CD4-positive, alpha-beta T cell treated with Interleukin-6 at 100 ng/mL for 8 hours (primary cell): ENCODE measurements around the gene NHEJ1.

Source experiments
- DNase-seq: peaks from one replicate; pipeline ENCODE4 v3.0.0-alpha.2; 2020; ENCODE audit warnings: mixed read lengths, low spot score

Gene NHEJ1

DNA sequence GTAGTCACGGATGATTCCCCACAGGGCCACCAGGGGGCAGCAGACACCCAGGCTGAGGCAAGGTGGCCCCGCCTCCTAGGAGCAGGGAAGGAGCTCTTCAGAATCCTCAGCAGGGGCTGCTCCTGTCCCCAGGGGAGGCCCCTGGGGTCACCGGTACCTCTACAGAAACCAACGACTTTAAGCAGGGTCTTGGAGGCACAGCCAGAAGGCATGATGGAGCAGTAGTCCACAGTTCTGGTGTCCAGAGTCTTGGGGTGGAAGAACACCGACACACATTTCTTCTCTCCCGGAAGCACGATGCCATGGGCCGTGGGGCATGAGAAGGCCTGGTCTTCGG is 130.8 kb downstream of the NHEJ1 start:
- peak; percentile 70 for DNase-seq

DNA sequence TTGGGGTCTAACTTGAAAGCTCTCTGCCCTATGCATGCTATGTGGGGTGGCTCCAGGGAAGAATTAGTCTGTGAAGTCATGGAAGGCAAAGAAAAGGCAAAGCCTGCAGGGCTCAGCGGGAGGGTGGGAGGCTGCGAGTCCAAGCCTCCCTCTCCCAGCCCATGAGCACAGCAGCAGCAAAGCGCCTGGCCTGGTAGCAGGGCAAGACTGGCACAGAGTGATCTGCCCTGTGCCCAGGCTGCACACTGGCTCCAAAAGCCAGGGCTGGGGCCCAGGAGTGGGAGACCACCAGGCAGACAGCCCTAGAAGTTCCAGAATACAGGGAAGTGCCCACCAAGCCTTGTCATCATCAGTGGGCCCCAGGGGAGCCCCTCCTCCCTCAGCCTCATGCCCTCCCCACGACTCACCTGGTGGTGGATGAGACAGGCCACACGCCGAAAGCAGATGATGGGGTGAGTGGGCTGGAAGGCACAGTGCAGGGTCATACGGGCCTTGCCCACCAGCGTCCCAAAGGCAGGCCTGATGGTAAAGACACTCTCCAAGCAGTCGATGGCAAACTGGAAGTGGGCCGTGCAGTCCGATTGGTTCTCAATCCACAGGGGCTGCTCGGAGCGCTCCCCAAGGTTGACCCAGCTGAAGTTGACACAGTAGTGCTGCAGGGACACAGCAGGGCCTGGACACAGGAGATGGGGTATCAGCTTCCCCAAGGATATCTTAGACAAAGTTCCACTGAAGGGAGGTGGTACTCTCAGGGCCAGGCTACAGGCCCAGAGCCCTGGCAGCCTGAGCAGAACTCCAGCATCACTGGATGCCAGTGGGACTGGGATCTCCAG is 131.4 kb downstream of the NHEJ1 start:
- DNase-seq = no peak

GRCh38 chr2:219028141-219028540 is 132.5 kb downstream of the NHEJ1 start:
- DNase-seq = no peak

DNA sequence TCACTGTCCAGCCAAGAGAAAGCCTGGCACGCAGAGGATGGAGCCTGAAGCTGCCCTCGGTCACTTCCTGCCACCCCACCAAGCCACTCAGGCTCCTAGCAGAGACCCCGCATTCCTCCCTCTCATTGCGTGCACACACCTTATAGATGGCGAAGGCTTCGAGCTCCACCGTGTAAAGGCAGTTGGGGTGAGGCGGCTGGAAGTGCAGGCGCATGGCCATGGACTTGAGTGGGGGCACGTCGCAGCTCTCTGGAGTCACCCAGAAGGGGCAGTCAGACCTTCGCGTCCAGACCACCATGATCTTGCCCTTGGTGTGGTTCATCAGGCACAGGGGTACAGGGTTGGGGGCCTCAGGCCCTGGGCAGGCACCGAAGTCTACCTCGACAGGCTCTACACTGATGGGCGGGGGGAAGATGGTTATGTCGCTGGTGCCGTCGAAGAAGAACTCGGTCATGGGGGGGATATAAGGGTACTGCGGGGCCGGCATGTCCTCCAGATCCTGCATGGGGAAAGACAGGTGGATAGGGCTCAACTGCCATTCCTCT is 133.0 kb downstream of the NHEJ1 start:
- DNase-seq = no peak

DNA sequence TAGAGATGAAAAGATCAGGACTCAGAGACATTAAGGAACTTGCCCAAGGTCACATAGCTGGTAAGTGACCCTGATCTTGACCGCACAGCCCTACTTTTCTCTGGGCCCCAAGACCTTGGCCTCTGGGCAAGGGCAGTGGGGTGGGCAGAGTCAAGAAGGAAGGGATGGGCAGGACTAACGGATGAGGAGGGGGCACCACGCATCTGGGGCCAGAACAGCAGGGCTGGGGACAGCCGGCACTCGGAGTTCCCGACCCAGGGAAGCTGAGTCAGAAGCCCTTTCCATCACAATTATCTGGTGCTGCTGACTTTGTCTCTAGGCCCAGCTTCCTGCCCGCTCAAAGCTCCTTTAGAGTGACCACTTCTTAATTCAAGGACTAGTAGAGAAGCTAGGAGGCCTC is 133.7 kb downstream of the NHEJ1 start:
- DNase-seq = no peak

DNA sequence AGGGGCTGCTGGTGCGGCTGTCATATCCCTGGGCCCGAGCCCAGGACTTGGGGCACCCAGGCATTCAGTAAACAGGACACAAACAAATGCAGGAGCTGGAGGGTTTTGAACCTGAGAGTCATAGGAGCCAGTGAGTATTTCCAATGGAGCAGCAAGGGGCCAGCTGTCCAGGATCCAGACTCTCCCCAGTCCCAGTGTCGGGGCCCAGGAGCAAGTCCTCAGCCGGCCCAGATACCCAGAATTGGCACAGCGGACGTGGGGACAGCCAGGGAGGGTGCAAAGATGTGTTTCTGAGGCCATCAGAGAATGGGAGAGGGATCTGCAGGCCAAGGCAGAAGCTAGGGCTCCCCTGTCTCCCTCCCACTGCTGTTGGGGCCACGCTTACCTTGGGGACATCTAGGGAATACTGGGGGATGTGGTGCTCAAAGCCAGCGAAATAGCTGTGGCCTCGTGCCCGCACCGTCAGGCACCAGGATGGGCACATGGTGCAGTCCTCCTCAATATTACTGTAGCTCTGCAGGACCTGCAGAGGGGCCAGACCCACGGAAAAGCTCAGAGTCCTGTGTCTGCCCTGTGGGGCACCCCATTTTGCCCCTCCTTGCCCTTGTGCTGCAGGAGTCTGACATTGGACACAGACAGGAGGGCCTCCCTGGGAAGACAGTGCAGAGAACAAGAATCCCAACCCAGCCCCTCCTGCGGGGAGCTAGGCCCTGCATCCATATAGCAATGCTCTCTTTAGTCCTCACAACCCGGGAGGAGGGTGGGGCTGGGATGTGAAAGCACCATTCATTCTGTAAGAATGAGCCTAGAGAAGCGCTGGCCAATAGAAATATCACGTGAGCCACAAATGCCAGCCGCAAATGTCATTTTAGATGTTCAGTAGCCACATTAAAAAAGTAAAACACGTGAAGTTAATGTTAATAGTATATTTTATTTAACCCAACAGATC is 134.7 kb downstream of the NHEJ1 start:
- DNase-seq = no peak
